Measurements from ENCODE around the gene BCL2L1. TPM values are rescaled to one million over a fixed set of nuclear protein-coding genes. Genes with fewer than 3 reads are reported as not detected.

Gene BCL2L1
- total RNA-seq, 1 experiment from 2014 or later: 277 TPM

GRCh38 chr20:31637660-31638059, 85.0 kb downstream of the BCL2L1 start, which contains the start of gene COX4I2:
COX4I2 (plus strand) TSS chr20:31637912; CDS start chr20:31639018, 1,106 bp downstream.
- no peak for ATAC-seq
- H3K36me3 ChIP-seq (ENCODE audit: low read depth, low read length): no peaks in the 10 kb centered on the region
- no peaks in the 10 kb centered on the region for H3F3A ChIP-seq (ENCODE audit: low read length, unreplicated experiment)
- TF ChIP-seq EZH2phosphoT487 (IDR thresholded peaks at IDR 0.05; ENCODE audit: borderline replicate concordance, low read length): no peak
- TF ChIP-seq EZH2 (IDR thresholded peaks at IDR 0.05; ENCODE audit: low read length, unreplicated experiment): no peak
- TF ChIP-seq, protein P1, sequence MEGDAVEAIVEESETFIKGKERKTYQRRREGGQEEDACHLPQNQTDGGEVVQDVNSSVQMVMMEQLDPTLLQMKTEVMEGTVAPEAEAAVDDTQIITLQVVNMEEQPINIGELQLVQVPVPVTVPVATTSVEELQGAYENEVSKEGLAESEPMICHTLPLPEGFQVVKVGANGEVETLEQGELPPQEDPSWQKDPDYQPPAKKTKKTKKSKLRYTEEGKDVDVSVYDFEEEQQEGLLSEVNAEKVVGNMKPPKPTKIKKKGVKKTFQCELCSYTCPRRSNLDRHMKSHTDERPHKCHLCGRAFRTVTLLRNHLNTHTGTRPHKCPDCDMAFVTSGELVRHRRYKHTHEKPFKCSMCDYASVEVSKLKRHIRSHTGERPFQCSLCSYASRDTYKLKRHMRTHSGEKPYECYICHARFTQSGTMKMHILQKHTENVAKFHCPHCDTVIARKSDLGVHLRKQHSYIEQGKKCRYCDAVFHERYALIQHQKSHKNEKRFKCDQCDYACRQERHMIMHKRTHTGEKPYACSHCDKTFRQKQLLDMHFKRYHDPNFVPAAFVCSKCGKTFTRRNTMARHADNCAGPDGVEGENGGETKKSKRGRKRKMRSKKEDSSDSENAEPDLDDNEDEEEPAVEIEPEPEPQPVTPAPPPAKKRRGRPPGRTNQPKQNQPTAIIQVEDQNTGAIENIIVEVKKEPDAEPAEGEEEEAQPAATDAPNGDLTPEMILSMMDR (conservative IDR thresholded peaks at IDR 0.05; ENCODE audit: low read depth, low read length): no peak
- ChIA-PET CTCF (interaction anchor here (0.7 kb wide), 1 partner anchor 22 kb away, joined by 7 read pairs; no protein-coding TSS in a partner anchor), POLR2A (ENCODE audit: unreplicated experiment) (no interaction called here)
- H3K9ac ChIP-seq (ENCODE audit: low read length): no peak within 1 kb of the TSS
- no peak within 1 kb of the TSS for H3K4me2 ChIP-seq (ENCODE audit: low read length)
- H3K27ac ChIP-seq (ENCODE audit: low read length): no peak within 1 kb of the TSS
- H3K4me1 ChIP-seq (ENCODE audit: insufficient read depth, low read length): no peaks in the 10 kb centered on the region
- no peaks in the 10 kb centered on the region for H3K79me2 ChIP-seq (ENCODE audit: low read length)
- BruUV-seq (replicated peaks): no TSS peak
- intact Hi-C loops (cut with micrococcal nuclease): no loop called here
- no peak within 1 kb of the TSS for H3K4me3 ChIP-seq (ENCODE audit: low read length)
- no peak within 1 kb of the TSS for H2AFZ ChIP-seq (ENCODE audit: low read length)
- H3K27me3 ChIP-seq (ENCODE audit: low read length): no peaks in the 10 kb centered on the region
- no peaks in the 10 kb centered on the region for H3K9me2 ChIP-seq (replicated peaks; ENCODE audit: low read length)
- H4K20me1 ChIP-seq (ENCODE audit: low read length): no peaks in the 10 kb centered on the region
- no peaks in the 10 kb centered on the region for H3K9me3 ChIP-seq (ENCODE audit: low read length)
- no peak for DNase-seq

- Histone ChIP-seq H4K20me1 (ENCODE audit: low read length) (no peaks in the 10 kb centered on the region), H3K9me2 (replicated peaks; ENCODE audit: low read length) (no peaks in the 10 kb centered on the region), H3K79me2 (ENCODE audit: low read length) (no peaks in the 10 kb centered on the region), H3K4me1 (ENCODE audit: insufficient read depth, low read length) (no peaks in the 10 kb centered on the region), H3K27me3 (ENCODE audit: low read length) (no peaks in the 10 kb centered on the region), H2AFZ (ENCODE audit: low read length) (peak overlapping the region; percentile 74; the same call in 1 of the 2 replicates), H3K4me2 (ENCODE audit: low read length) (no peak overlapping the region), H3K36me3 (ENCODE audit: low read depth, low read length) (no peaks in the 10 kb centered on the region), H3K27ac (ENCODE audit: low read length) (no peak overlapping the region), H3K4me3 (ENCODE audit: low read length) (no peak overlapping the region), H3K9me3 (ENCODE audit: low read length) (no peaks in the 10 kb centered on the region), H3K9ac (ENCODE audit: low read length) (no peak overlapping the region), H3F3A (ENCODE audit: low read length, unreplicated experiment) (no peaks in the 10 kb centered on the region)
- BruUV-seq (replicated peaks): no TSS peak
- TF ChIP-seq, protein P1 (conservative IDR thresholded peaks at IDR 0.05; ENCODE audit: low read depth, low read length): no peak
- TF ChIP-seq EZH2phosphoT487 (IDR thresholded peaks at IDR 0.05; ENCODE audit: borderline replicate concordance, low read length) (no peak), EZH2 (IDR thresholded peaks at IDR 0.05; ENCODE audit: low read length, unreplicated experiment) (no peak)
- DNase-seq: no peak
- ATAC-seq: no peak
- CTCF ChIA-PET: interaction anchor here (0.5 to 2.2 kb wide), 11 partner anchors 21 to 216 kb away, joined by 3 to 40 read pairs (median 6); partner anchors contain the start of gene BCL2L1
- POLR2A ChIA-PET (ENCODE audit: unreplicated experiment): interaction anchor here (0.7 kb wide), 1 partner anchor 90 kb away, joined by 3 read pairs; no protein-coding TSS in a partner anchor
- intact Hi-C loops (cut with micrococcal nuclease): no loop called here
Measured at GRCh38 chr20:31633339-31633914, 89.2 kb downstream of the BCL2L1 start.

All from PC-3 (cell line).